ENCODE measurements around the gene PARD3. TPM values are rescaled to one million over a fixed set of nuclear protein-coding genes. Genes with fewer than 3 reads are reported as not detected.

PARD3 gene
- total RNA-seq, 1 experiment from 2014 or later = 51.8 TPM

- H3K36me3 Mint-ChIP-seq = no peaks in the 10 kb centered on the region
- DNase-seq (ENCODE audit: low spot score) (no peak), ATAC-seq (no peak)
- TF ChIP-seq JAZF1 (CRISPR knock-in tag; IDR thresholded peaks at IDR 0.05) (no peak), ZNF671 (CRISPR knock-in tag; IDR thresholded peaks at IDR 0.05) (no peak), FOXK1 (CRISPR knock-in tag; IDR thresholded peaks at IDR 0.05) (no peak), ZNF219 (CRISPR knock-in tag; IDR thresholded peaks at IDR 0.05; ENCODE audit: borderline replicate concordance) (no peak), ELF4 (CRISPR knock-in tag; IDR thresholded peaks at IDR 0.05; ENCODE audit: low read depth) (no peak), ETV6 (CRISPR knock-in tag; IDR thresholded peaks at IDR 0.05) (no peak), ZBTB43 (CRISPR knock-in tag; IDR thresholded peaks at IDR 0.05) (no peak), CREB1 (CRISPR knock-in tag; IDR thresholded peaks at IDR 0.05) (no peak)
- TF ChIP-seq, protein P1, sequence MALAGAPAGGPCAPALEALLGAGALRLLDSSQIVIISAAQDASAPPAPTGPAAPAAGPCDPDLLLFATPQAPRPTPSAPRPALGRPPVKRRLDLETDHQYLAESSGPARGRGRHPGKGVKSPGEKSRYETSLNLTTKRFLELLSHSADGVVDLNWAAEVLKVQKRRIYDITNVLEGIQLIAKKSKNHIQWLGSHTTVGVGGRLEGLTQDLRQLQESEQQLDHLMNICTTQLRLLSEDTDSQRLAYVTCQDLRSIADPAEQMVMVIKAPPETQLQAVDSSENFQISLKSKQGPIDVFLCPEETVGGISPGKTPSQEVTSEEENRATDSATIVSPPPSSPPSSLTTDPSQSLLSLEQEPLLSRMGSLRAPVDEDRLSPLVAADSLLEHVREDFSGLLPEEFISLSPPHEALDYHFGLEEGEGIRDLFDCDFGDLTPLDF (CRISPR knock-in tag; IDR thresholded peaks at IDR 0.05) = no peak
- TF ChIP-seq, protein P2, sequence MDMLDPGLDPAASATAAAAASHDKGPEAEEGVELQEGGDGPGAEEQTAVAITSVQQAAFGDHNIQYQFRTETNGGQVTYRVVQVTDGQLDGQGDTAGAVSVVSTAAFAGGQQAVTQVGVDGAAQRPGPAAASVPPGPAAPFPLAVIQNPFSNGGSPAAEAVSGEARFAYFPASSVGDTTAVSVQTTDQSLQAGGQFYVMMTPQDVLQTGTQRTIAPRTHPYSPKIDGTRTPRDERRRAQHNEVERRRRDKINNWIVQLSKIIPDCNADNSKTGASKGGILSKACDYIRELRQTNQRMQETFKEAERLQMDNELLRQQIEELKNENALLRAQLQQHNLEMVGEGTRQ (CRISPR knock-in tag; IDR thresholded peaks at IDR 0.05) = no peak
- TF ChIP-seq, protein P3, sequence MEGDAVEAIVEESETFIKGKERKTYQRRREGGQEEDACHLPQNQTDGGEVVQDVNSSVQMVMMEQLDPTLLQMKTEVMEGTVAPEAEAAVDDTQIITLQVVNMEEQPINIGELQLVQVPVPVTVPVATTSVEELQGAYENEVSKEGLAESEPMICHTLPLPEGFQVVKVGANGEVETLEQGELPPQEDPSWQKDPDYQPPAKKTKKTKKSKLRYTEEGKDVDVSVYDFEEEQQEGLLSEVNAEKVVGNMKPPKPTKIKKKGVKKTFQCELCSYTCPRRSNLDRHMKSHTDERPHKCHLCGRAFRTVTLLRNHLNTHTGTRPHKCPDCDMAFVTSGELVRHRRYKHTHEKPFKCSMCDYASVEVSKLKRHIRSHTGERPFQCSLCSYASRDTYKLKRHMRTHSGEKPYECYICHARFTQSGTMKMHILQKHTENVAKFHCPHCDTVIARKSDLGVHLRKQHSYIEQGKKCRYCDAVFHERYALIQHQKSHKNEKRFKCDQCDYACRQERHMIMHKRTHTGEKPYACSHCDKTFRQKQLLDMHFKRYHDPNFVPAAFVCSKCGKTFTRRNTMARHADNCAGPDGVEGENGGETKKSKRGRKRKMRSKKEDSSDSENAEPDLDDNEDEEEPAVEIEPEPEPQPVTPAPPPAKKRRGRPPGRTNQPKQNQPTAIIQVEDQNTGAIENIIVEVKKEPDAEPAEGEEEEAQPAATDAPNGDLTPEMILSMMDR (IDR thresholded peaks at IDR 0.05) = no peak
- H3K4me1 Mint-ChIP-seq = peaks cover 54% of the 10 kb centered on the region
- POLR2A ChIA-PET = no interaction called here
- H3K9me3 Mint-ChIP-seq = no peaks in the 10 kb centered on the region
- CTCF ChIA-PET = interaction anchor here (0.9 to 1.9 kb wide), 2 partner anchors 10 to 98 kb away, joined by 3 to 4 read pairs; no protein-coding TSS in a partner anchor
- no peak overlapping the region for H3K27ac Mint-ChIP-seq
- H3K4me3 Mint-ChIP-seq = no peak overlapping the region
- no peaks in the 10 kb centered on the region for H3K27me3 Mint-ChIP-seq (ENCODE audit: low read depth)
Measured at GRCh38 chr10:34635111-34635510, 180.0 kb downstream of the PARD3 start.

GRCh38 chr10:34633374-34633773 lies 181.7 kb downstream of the PARD3 start:
- no peak for ATAC-seq
- CTCF ChIA-PET = no interaction called here
- H3K4me1 Mint-ChIP-seq = peaks cover 55% of the 10 kb centered on the region

More at GRCh38 chr10:34633374-34633773, 181.7 kb downstream of the PARD3 start:
- no peak for TF ChIP-seq OVOL2 (CRISPR knock-in tag; IDR thresholded peaks at IDR 0.05; ENCODE audit: borderline replicate concordance)
- TF ChIP-seq CREM (CRISPR knock-in tag; IDR thresholded peaks at IDR 0.05) = no peak
- no peak for TF ChIP-seq NR2C2 (CRISPR knock-in tag; IDR thresholded peaks at IDR 0.05)
- TF ChIP-seq, protein P4, sequence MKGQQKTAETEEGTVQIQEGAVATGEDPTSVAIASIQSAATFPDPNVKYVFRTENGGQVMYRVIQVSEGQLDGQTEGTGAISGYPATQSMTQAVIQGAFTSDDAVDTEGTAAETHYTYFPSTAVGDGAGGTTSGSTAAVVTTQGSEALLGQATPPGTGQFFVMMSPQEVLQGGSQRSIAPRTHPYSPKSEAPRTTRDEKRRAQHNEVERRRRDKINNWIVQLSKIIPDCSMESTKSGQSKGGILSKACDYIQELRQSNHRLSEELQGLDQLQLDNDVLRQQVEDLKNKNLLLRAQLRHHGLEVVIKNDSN (CRISPR knock-in tag; IDR thresholded peaks at IDR 0.05) = no peak
- no peak for TF ChIP-seq ELF4 (CRISPR knock-in tag; IDR thresholded peaks at IDR 0.05; ENCODE audit: low read depth)
- TF ChIP-seq, protein P5, sequence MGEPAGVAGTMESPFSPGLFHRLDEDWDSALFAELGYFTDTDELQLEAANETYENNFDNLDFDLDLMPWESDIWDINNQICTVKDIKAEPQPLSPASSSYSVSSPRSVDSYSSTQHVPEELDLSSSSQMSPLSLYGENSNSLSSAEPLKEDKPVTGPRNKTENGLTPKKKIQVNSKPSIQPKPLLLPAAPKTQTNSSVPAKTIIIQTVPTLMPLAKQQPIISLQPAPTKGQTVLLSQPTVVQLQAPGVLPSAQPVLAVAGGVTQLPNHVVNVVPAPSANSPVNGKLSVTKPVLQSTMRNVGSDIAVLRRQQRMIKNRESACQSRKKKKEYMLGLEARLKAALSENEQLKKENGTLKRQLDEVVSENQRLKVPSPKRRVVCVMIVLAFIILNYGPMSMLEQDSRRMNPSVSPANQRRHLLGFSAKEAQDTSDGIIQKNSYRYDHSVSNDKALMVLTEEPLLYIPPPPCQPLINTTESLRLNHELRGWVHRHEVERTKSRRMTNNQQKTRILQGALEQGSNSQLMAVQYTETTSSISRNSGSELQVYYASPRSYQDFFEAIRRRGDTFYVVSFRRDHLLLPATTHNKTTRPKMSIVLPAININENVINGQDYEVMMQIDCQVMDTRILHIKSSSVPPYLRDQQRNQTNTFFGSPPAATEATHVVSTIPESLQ (CRISPR knock-in tag; IDR thresholded peaks at IDR 0.05) = no peak
- TF ChIP-seq, protein P1 (CRISPR knock-in tag; IDR thresholded peaks at IDR 0.05) = no peak
- no peak for TF ChIP-seq ZSCAN18 (CRISPR knock-in tag; IDR thresholded peaks at IDR 0.05)
- Mint-ChIP-seq H3K36me3 (no peaks in the 10 kb centered on the region), H3K9me3 (no peaks in the 10 kb centered on the region), H3K27ac (no peak overlapping the region), H3K4me3 (no peak overlapping the region), H3K27me3 (ENCODE audit: low read depth) (no peaks in the 10 kb centered on the region)
- no peak for DNase-seq (ENCODE audit: low spot score)
- POLR2A ChIA-PET = interaction anchor here (0.5 kb wide), 1 partner anchor 164 kb away, joined by 3 read pairs; no protein-coding TSS in a partner anchor
